GM18505 (cell line): ENCODE results near the gene CD36.

Experiments
- ATAC-seq: cut with Tn5 transposase; IDR thresholded peaks from one replicate; pipeline ENCODE4 v1.9.1; 2021; ENCODE audit not compliant: unreplicated experiment
- POLR2A ChIP-seq: IDR thresholded peaks from 4 replicates; pipeline ENCODE4 v1.6.1; 2011; ENCODE audit warnings: borderline replicate concordance; ENCODE audit not compliant: insufficient read depth, insufficient read length; ENCODE audit errors: extremely low read depth

CD36 gene

DNA sequence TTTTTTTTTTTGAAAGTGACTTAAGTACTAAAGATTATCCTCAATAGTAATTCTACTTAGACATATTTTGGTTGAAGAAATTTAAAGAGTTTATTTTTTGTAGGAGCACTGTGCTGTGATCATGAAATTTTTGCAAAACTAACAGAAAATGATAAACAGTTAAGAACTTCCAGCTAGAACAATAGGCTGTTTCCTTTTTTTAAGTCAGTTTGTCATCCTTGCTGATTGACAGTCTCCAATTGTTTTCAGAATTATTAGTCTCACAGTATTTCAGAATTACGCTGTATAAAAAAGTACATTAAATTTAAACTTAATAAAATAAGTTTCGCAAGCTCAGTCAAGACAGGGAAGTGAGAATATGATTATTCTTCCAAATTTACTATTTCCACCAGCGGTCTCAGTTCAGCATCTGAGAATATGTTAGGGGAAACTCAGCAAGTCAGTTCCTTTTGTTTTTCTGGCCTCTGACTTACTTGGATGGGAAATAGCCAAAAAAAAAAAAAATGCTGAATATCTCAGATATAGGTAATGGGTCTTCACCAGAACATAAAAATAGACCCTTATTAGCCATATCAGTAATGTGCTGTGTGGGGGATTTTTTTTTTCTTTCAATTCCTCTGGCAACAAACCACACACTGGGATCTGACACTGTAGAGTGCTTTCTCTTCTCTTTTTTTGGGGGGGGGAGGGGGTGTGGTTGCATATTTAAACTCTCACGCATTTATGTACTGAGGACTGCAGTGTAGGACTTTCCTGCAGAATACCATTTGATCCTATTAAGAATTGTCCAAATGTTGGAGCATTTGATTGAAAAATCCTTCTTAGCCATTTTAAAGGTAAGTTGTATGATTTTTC, at the start of gene CD36:
CD36 (plus strand) TSS at position 732 of the 855 bp plus-strand sequence. CDS start 8,099 bp downstream, outside the sequence.
- TF ChIP-seq POLR2A, result no peak
- ATAC-seq, result peak; percentile 90

DNA sequence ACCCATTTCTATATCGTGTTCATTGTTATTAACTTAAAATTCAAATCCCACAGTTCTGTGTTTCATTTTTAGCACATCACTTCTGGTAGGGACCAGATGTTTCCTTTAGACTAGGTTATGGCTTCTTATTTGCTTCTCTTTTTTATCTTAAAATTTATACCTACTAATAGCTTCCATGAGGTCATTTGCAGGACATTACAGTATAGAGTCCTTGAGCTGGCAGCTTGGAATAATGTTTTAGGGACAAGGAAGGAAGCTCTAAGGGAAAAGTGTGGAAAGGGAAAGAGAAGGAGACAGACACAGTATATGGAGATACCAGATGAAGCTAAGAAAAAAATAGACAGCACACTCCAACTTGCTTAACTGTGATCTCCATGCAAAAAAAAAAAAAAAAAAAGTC, 48.8 kb upstream of the CD36 start:
- ATAC-seq, result no peak
- TF ChIP-seq POLR2A, result no peak

DNA sequence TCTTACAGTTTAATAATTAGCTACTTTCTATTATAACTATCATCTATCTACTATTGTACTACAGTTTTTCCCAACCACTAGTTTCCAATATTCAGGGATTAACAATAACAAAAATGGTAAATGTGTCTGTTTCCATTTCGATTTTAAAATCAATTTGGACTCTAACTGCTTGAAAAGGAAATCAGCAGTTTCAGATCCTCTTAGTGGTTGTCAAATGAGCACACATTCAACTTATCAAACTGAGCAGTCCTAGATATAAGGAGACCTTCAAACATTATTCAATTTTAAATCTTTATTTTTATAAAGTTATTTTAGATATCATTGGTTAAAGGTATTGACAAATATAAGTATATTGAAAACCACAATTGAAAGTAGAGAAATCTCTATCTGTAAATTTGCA, 46.8 kb upstream of the CD36 start:
- no peak for TF ChIP-seq POLR2A
- ATAC-seq, result no peak

GRCh38 chr7:80593869-80594586, 44.4 kb upstream of the CD36 start:
- TF ChIP-seq POLR2A, result no peak
- ATAC-seq, result no peak

GRCh38 chr7:80596933-80597517, 41.4 kb upstream of the CD36 start:
- ATAC-seq, result no peak
- no peak for TF ChIP-seq POLR2A

DNA sequence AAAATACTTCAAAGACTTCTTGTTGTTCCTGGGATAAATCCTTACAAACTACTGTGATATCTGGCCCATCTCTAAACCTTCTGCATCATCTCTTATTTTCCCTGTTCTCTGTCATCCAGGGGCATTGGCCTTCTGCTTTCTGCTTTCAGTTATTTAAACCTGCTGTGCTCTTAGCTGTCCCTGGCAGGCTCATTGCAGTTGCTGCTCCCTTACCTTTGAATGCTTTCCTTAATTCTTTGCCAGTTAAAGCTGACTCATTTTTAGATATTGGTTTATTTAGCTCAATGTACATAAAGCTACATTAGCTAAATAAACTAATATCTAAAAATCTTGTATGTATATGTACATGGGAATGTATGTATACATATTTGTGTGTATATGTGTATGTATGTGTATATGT, 40.6 kb upstream of the CD36 start:
- no peak for TF ChIP-seq POLR2A
- ATAC-seq, result no peak

DNA sequence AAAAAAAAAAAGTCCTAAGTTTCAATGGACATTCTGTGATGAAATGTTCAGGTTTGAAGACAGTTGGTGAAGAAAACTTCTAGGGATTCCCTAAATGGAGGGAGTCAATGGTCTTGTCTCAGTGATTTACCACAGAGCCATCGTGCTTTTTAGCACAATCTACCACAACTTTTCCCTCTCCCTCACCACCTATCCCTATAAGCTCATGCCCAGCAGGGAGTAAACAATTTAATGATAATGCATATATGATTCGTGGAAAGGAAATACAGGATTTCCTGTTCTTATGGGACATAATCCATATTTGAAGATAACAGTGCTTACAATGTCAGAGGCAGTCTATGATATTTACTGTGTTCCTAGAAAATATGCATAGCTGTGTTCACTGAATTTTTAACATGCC, 38.4 kb upstream of the CD36 start:
- no peak for TF ChIP-seq POLR2A
- ATAC-seq, result no peak

- ATAC-seq, result no peak
- TF ChIP-seq POLR2A, result no peak
Measured at GRCh38 chr7:80601999-80602398, 36.4 kb upstream of the CD36 start.

DNA sequence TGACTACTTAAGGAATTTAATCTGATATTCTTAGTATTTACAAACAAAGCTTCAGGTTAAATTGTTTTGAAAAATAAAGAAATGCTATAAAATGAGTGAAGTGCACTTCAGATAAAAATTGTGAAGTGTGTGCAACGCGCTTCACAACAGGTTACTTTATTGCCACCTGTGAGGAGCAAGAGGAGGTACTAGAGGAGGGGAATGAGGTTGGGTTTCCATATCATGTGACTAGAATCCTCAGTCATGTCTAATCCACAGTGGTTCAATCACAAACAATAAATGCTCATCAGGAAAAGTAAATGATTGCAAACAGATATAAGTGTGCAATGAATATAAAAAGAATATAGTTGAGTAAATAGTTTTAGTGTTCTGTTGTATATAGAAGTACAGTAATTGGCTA, 34.5 kb upstream of the CD36 start:
- TF ChIP-seq POLR2A, result no peak
- no peak for ATAC-seq

DNA sequence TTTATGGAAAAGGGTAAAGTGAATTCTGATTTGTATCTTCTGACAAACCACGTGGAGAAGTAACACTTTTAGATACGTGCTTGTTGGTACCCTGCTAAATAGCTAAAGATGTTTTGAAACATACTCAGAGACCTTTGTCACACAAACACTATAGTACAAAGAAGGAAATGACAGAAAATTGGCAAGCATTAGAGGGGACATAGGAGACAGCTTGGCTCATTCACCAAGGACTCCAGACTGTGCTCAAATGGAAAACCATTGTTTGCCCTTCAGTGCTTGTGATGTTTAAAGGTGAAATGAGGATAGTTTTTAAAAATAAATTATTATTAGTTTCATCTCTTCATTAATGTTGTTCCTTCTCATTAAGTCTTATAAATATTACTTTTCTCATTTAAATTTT, 34.0 kb upstream of the CD36 start:
- ATAC-seq, result no peak
- no peak for TF ChIP-seq POLR2A

- no peak for TF ChIP-seq POLR2A
- no peak for ATAC-seq
Measured at GRCh38 chr7:80607136-80607535, 31.3 kb upstream of the CD36 start.

- ATAC-seq, result no peak
- TF ChIP-seq POLR2A, result no peak
Measured at GRCh38 chr7:80608336-80608735, 30.1 kb upstream of the CD36 start.

DNA sequence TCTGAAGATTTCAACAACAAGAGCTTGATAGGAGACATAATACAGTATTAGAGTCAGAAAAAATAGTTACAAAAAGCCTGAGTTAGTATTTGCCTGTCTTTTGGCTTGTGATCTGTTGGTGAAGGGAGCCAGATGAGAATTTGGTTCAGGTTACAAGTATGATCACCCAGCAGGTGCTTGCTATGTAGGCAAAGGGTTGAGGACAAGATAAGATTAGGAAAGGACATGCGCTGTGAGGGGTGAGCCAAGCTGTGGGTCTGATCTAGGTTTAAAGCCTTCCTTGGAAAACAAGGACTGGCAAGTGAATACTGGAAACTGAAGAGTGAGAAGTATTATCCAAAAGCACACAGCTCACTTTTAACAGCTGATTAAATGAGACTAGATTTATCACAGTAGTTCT, 28.7 kb upstream of the CD36 start:
- no peak for ATAC-seq
- no peak for TF ChIP-seq POLR2A

DNA sequence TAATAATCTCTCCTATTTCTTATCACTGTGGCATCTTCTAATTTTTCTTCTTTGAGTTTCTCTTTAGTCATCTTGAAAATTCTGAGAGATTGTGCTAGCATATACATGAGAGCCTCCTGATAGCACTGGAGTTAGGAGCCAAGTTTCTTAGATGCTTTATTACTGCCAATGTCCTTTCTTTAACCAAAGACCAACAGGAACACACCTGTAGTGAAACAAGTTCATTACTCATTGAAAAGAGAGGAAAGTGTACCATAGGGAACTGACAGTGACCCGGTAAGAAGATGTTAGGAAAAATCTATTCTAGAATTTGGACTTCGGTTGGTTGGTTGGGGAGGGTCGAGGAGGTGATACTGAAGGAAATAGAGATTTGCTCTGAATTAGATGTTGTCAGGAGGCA, 27.1 kb upstream of the CD36 start:
- no peak for TF ChIP-seq POLR2A
- no peak for ATAC-seq
